HEK293T (cell line): ENCODE measurements around the gene TULP1.

Source experiments
- BHLHE40 ChIP-seq: fragments of 450-650 bp; IDR thresholded peaks from 2 replicates; pipeline ENCODE4 v1.6.1; 2016; ENCODE audit warnings: mild to moderate bottlenecking, moderate library complexity, borderline replicate concordance
- FOXK2 ChIP-seq: fragments of 450-650 bp; IDR thresholded peaks from 2 replicates; pipeline ENCODE4 v1.6.1; 2016; ENCODE audit warnings: mild to moderate bottlenecking
- FOXM1 ChIP-seq: fragments of 450-650 bp; IDR thresholded peaks from 2 replicates; pipeline ENCODE4 v1.6.1; 2017; ENCODE audit warnings: mild to moderate bottlenecking, borderline replicate concordance
- HDGF ChIP-seq: fragments of 450-650 bp; IDR thresholded peaks from 2 replicates; pipeline ENCODE4 v1.6.1; 2017; ENCODE audit warnings: antibody characterized with exemption, borderline replicate concordance
- L3MBTL2 ChIP-seq: fragments of 450-650 bp; conservative IDR thresholded peaks from 2 replicates; pipeline ENCODE4 v1.6.1; 2016; ENCODE audit warnings: mild to moderate bottlenecking
- LEF1 ChIP-seq: fragments of 450-650 bp; IDR thresholded peaks from 2 replicates; pipeline ENCODE4 v1.6.1; 2017; ENCODE audit warnings: mild to moderate bottlenecking, borderline replicate concordance
- SP1 ChIP-seq: fragments of 450-650 bp; IDR thresholded peaks from 2 replicates; pipeline ENCODE4 v1.6.1; 2017
- SUZ12 ChIP-seq: fragments of 450-650 bp; IDR thresholded peaks from 2 replicates; pipeline ENCODE4 v1.6.1; 2016; ENCODE audit warnings: mild to moderate bottlenecking
- TF ChIP-seq, protein P1 (sequence below): fragments of 450-650 bp; IDR thresholded peaks from 2 replicates; pipeline ENCODE4 v1.6.1; 2016

- TF ChIP-seq BHLHE40: no peak
- TF ChIP-seq, protein P1, sequence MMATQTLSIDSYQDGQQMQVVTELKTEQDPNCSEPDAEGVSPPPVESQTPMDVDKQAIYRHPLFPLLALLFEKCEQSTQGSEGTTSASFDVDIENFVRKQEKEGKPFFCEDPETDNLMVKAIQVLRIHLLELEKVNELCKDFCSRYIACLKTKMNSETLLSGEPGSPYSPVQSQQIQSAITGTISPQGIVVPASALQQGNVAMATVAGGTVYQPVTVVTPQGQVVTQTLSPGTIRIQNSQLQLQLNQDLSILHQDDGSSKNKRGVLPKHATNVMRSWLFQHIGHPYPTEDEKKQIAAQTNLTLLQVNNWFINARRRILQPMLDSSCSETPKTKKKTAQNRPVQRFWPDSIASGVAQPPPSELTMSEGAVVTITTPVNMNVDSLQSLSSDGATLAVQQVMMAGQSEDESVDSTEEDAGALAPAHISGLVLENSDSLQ: no peak
- no peak for TF ChIP-seq FOXM1
- no peak for TF ChIP-seq FOXK2
- TF ChIP-seq LEF1: no peak
- TF ChIP-seq HDGF: no peak
- TF ChIP-seq L3MBTL2: no peak
- TF ChIP-seq SUZ12: no peak
- no peak for TF ChIP-seq SP1
Observed at GRCh38 chr6:35461270-35461669, 51.4 kb downstream of the TULP1 start.
